Psoas muscle (tissue), 8 donors: ENCODE measurements around the gene ARAP1. TPM values are rescaled to one million over a fixed set of nuclear protein-coding genes. Genes with fewer than 3 reads are reported as not detected.

ENCODE experiments used
- ATAC-seq, 4 donors: fragments of 200-7000 bp; cut with Tn5 transposase; one replicate each; pipeline ENCODE4 v1.9.1; 2020; ENCODE audit warnings: moderate library complexity in 3 of 4, mild to moderate bottlenecking in 2 of 4
- DNase-seq, 2 donors: peaks; one replicate each; pipeline ENCODE4 v3.0.0-alpha.2; 2020
- H3K27ac ChIP-seq: fragments of 200-600 bp; one replicate; pipeline ENCODE4 v1.8.0; 2022
- H3K27me3 ChIP-seq, 3 donors: fragments of 200-600 bp in 1 of 3; one replicate each; pipeline versions ENCODE4 v1.6.1 to v1.8.0; 2013 to 2022; ENCODE audit warnings: low read length in 2 of 3, mild to moderate bottlenecking in 2 of 3, moderate library complexity in 1 of 3; ENCODE audit not compliant: insufficient read depth in 3 of 3
- H3K36me3 ChIP-seq, 2 donors: fragments of 200-600 bp in 1 of 2; one replicate each; pipeline versions ENCODE4 v1.6.1 to v1.8.0; 2013 to 2022; ENCODE audit warnings: low read depth in 1 of 2, mild to moderate bottlenecking in 1 of 2, moderate library complexity in 1 of 2; ENCODE audit not compliant: insufficient read depth in 1 of 2
- H3K4me1 ChIP-seq: fragments of 200-600 bp; one replicate; pipeline ENCODE4 v1.8.0; 2022
- H3K4me3 ChIP-seq: fragments of 200-600 bp; one replicate; pipeline ENCODE4 v1.8.0; 2022; ENCODE audit warnings: mild to moderate bottlenecking
- H3K9me3 ChIP-seq: fragments of 200-600 bp; one replicate; pipeline ENCODE4 v1.8.0; 2022
- WGBS, 3 donors: extraction: QIAGEN DNeasy Blood & Tissue Kit; methylation state at CpG; one replicate each; pipeline versions ENCODE4 v1.1.6 to v1.1.7; 2013; 5-methylcytosine and 5-hydroxymethylcytosine counted together
- intact Hi-C, 2 donors: fragments of 100-400 bp; cut with DNase I; formaldehyde crosslinking; loops; one replicate each; pipeline versions ENCODE4 v1.11.0 to v1.14.2; 2022
- polyA plus RNA-seq, 3 donors: library from polyadenylated mRNA; stranded (reverse); fragments of 200-250 nt; gene quantifications; one replicate each; pipeline ENCODE4 v1.2.3, GENCODE V29; 2013
- total RNA-seq, 4 donors: library from RNA; stranded (reverse); fragmentation: NEBNext Ultra II Directional in 2 of 4; extraction: Animal tissue kit (Norgen Biotek cat#: 25700) in 2 of 4; gene quantifications; one replicate each; pipeline versions ENCODE4 v1.2.1 to v1.2.4, GENCODE V29; 2021 to 2023
- TF ChIP-seq, protein P1 (sequence below): fragments of 200-600 bp; IDR thresholded peaks from one replicate; pipeline ENCODE4 v1.8.0; 2022; ENCODE audit warnings: antibody characterized with exemption
- donor health status: healthy with polysubstance abuse.
- donor health status: DM: no; HTN: no; CAD: no; lungs with moderate emphysema.
- donor health status: Bipolar disorder and iron deficiency.
- donor health status: healthy.
- donor health status: DM: yes; HTN: yes; CAD: no.
- donor health status: DM: no; HTN: no; CAD: no.
- donor health status: DM: no; HTN: no; CAD: no.
- donor health status: DM: yes; HTN: yes; CAD: no.

The ARAP1 gene
- total and polyA plus RNA-seq, 7 donors: 16.0 to 27.5 (median 18.6) TPM

DNA sequence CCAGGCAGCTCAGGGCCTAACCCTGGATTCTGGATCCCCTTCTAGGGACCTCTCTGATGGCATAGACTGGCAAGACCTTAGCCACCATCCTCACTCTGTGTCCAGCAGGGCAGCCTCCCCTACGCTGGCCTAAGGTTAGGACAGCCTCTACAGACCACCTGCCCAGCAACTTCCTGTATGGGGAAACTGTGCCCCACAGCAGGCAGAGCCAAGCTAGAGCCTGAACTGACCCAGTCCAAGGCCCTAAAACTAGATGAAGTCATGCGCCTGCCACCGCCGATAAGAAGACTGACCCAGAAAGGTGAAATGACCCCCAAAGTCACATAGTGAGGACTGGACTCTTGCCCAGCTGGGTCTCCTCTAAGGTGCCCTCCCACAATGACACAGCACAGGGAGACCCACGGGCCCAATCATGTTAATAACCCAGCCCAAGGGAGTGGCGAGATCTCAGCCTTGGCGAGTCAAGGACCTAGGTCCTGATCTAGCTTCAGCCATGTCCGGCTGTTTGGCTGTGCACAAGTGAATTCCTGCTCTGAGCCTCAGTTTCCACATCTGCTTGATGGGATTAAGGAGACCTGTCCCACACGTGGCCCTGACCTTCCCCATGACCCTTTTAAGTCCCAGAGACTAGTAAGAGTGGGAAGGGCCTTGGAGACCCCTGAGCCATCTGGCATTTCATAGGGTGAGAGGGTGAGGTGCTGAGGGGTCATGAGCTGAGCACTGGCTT lies 24.1 kb upstream of the ARAP1 start:
- H3K4me3 ChIP-seq: no peak overlapping the region
- intact Hi-C loops: no loop called here
- no peaks in the 10 kb centered on the region for H3K9me3 ChIP-seq
- H3K4me1 ChIP-seq: peaks cover 45% of the 10 kb centered on the region
- H3K36me3 ChIP-seq: no peaks in the 10 kb centered on the region
- WGBS, 3 donors: 88 to 96% (median 90%) methylated on average over 9 of the region's 9 CpGs
- H3K27me3 ChIP-seq: no peaks in the 10 kb centered on the region
- ATAC-seq (no peak), DNase-seq (no peak)
- H3K27ac ChIP-seq: no peak overlapping the region
- TF ChIP-seq, protein P1, sequence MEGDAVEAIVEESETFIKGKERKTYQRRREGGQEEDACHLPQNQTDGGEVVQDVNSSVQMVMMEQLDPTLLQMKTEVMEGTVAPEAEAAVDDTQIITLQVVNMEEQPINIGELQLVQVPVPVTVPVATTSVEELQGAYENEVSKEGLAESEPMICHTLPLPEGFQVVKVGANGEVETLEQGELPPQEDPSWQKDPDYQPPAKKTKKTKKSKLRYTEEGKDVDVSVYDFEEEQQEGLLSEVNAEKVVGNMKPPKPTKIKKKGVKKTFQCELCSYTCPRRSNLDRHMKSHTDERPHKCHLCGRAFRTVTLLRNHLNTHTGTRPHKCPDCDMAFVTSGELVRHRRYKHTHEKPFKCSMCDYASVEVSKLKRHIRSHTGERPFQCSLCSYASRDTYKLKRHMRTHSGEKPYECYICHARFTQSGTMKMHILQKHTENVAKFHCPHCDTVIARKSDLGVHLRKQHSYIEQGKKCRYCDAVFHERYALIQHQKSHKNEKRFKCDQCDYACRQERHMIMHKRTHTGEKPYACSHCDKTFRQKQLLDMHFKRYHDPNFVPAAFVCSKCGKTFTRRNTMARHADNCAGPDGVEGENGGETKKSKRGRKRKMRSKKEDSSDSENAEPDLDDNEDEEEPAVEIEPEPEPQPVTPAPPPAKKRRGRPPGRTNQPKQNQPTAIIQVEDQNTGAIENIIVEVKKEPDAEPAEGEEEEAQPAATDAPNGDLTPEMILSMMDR: no peak

GRCh38 chr11:72775288-72776110 lies 23.3 kb upstream of the ARAP1 start:
- TF ChIP-seq, protein P1: no peak
- no peaks in the 10 kb centered on the region for H3K9me3 ChIP-seq
- intact Hi-C loops: no loop called here
- no peaks in the 10 kb centered on the region for H3K27me3 ChIP-seq
- no peak overlapping the region for H3K4me3 ChIP-seq
- no peak for DNase-seq
- H3K36me3 ChIP-seq: no peaks in the 10 kb centered on the region
- whole genome bisulfite sequencing, 3 donors: 90 to 97% (median 95%) methylated on average over 7 of the region's 7 CpGs
- no peak overlapping the region for H3K27ac ChIP-seq
- H3K4me1 ChIP-seq: peaks cover 39% of the 10 kb centered on the region
- no peak for ATAC-seq

GRCh38 chr11:72774499-72774898 lies 22.3 kb upstream of the ARAP1 start:
- ATAC-seq: no peak
- H3K27me3 ChIP-seq: no peaks in the 10 kb centered on the region
- peaks cover 30% of the 10 kb centered on the region for H3K4me1 ChIP-seq
- DNase-seq: no peak
- TF ChIP-seq, protein P1: no peak
- intact Hi-C loops: no loop called here
- no peak overlapping the region for H3K27ac ChIP-seq
- no peak overlapping the region for H3K4me3 ChIP-seq
- no peaks in the 10 kb centered on the region for H3K9me3 ChIP-seq
- 81 to 93% (median 92%) methylated on average over 6 of the region's 6 CpGs for WGBS, 3 donors
- H3K36me3 ChIP-seq: no peaks in the 10 kb centered on the region

DNA sequence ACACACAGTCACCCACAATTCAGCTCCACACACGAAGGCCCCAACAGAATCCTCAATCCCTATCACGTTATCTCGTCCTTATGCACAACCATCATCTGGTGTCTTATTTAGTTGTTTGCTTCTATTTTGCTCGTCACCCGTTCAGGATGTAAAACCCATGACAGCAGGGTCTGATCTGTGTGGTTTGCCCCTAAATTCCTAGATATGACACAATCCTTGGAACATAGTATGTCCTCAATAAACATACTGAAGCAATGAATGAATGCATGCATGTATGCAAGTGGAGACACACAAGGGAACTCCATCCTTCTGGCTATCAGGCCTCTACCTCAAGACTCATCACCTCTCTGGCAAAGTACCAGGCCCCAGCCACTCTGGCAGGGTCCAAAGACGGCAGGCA lies 21.5 kb upstream of the ARAP1 start:
- DNase-seq: no peak
- TF ChIP-seq, protein P1: no peak
- intact Hi-C loops: no loop called here
- Histone ChIP-seq H3K4me3 (no peak overlapping the region), H3K27me3 (no peaks in the 10 kb centered on the region), H3K27ac (peak overlapping the region; percentile 76), H3K36me3 (no peaks in the 10 kb centered on the region), H3K4me1 (peaks cover 30% of the 10 kb centered on the region), H3K9me3 (no peaks in the 10 kb centered on the region)
- ATAC-seq: no peak
- WGBS, 3 donors: 57 to 62% (median 60%) methylated on average over 6 of the region's 6 CpGs
